ENCODE results near the gene LEP.
"Not testable (repeated sequence)": the region's sequence is repeated elsewhere in the genome, so short reads cannot be mapped to it uniquely, and the experiment has no call there.

LEP gene

DNA sequence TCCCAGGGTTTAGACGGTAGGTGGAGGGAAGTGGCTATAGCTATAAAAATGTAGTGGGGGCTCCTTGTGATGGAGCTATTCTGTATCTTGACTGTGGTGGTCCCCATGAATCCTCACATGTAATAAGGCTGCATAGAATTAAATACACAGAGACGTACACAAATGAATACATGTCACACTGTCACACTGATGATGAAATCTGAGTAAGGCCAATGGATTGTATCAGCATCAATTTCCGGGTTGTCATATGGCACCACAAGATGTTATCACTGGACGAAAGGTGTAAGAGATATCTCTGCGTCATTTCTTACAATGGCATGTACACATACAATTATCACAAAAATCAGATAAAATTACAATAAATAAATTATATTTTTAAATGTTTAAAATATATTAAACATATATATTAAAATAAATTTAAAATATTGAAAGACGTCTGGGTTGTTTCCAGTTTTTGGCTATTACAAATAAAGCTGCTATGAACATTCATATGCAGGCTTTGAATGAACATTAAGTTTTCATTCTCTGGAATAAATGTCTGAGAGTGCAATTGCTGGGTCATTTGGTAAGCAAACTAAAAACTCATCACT, 38.1 kb downstream of the LEP start:
- Mint-ChIP-seq H3K27ac (no peak overlapping the region), H3K4me3 (no peak overlapping the region), H3K4me1 (peaks cover 5% of the 10 kb centered on the region), H3K27me3 (ENCODE audit: low read depth, poor library complexity) (no peaks in the 10 kb centered on the region), H3K36me3 (ENCODE audit: low read depth) (peaks cover 27% of the 10 kb centered on the region), H3K9me3 (peaks cover 25% of the 10 kb centered on the region)
- DNase-seq = no peak
- TF ChIP-seq, protein P1, sequence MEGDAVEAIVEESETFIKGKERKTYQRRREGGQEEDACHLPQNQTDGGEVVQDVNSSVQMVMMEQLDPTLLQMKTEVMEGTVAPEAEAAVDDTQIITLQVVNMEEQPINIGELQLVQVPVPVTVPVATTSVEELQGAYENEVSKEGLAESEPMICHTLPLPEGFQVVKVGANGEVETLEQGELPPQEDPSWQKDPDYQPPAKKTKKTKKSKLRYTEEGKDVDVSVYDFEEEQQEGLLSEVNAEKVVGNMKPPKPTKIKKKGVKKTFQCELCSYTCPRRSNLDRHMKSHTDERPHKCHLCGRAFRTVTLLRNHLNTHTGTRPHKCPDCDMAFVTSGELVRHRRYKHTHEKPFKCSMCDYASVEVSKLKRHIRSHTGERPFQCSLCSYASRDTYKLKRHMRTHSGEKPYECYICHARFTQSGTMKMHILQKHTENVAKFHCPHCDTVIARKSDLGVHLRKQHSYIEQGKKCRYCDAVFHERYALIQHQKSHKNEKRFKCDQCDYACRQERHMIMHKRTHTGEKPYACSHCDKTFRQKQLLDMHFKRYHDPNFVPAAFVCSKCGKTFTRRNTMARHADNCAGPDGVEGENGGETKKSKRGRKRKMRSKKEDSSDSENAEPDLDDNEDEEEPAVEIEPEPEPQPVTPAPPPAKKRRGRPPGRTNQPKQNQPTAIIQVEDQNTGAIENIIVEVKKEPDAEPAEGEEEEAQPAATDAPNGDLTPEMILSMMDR (IDR thresholded peaks at IDR 0.05) = no peak

DNA sequence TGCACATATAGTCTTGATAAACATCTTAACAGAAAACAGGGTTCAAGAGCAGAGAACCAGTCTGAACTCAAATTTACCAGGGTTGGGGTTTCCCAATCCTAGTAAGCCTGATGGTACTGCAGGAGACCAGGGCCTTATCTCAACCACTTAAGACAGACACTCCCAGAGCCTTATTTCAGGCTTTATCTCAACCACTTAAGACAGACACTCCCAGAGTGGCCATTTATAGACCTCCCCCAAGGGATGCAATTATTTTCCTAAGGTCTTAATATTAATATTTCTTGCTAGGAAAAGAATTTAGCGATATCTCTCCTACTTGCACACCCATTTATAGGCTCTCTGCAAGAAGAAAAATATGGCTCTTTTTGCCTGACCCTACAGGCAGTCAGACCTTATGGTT, 39.4 kb downstream of the LEP start:
- H3K27ac Mint-ChIP-seq; H3K4me3 Mint-ChIP-seq; H3K27me3 Mint-ChIP-seq (ENCODE audit: low read depth, poor library complexity); DNase-seq; H3K4me1 Mint-ChIP-seq: not testable (repeated sequence)
- peaks cover 33% of the 10 kb centered on the region for H3K36me3 Mint-ChIP-seq (ENCODE audit: low read depth)
- H3K9me3 Mint-ChIP-seq = peaks cover 25% of the 10 kb centered on the region

DNA sequence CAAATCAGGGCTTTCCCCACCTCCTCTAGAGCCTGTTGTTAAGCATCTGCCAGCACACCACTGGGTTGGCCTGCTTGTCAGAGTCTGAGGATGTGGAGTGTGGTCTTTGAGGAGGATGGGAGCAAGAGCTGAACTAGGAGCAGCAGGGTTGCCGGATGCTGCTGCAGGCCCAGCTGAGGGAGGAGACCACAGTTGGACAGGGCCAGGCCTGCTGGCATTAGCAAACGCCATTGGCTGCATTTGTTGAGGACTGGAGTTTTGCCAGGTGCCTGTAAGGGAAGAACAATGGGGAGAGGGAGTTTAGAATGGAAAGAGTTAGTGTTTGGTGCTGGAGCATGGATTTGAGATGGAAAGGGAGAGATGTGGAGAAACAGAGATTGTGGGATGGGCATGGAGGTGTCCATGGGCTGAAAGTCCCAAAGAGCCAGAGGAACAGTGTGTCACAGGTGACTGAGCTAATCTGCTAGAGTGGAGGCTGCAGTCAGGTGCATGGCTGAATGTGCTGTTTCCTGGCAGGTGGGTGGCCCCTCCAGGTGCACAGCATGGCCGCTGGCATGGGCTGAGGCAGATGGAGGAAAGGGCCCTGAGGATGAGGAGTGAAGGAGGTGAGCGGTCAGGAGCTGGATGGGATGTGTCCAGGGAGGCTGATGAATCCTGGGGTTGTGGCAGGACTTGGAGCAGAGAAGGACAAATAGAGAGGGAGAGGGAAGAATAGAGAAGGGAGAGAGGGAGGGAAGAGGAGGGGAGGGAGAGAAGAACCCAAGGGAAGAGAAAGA, 40.7 kb downstream of the LEP start:
- Mint-ChIP-seq H3K9me3 (peaks cover 25% of the 10 kb centered on the region), H3K27me3 (ENCODE audit: low read depth, poor library complexity) (peaks cover 3% of the 10 kb centered on the region), H3K4me1 (no peaks in the 10 kb centered on the region), H3K4me3 (no peak overlapping the region), H3K27ac (no peak overlapping the region), H3K36me3 (ENCODE audit: low read depth) (peaks cover 34% of the 10 kb centered on the region)
- DNase-seq = no peak
- TF ChIP-seq, protein P1 (IDR thresholded peaks at IDR 0.05) = no peak

DNA sequence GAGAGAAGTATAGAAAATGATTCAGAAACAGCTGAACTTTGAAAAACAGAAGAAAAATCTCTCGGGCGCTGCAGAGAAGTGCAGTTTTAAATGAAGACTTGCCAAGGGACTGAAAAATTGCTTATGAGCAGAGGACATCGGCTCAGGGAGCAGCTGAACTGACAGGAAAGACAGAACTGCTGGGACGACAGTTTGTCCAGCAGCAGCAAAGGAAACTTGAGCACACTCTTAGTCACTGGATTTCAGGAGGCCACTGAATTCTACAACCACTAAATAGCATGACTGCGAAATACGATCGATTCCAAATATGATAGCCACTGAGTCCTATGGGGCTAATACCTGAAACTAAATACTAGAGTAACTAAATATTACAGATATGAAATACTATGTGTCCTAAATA, 43.0 kb downstream of the LEP start:
- H3K36me3 Mint-ChIP-seq (ENCODE audit: low read depth) = peaks cover 43% of the 10 kb centered on the region
- H3K27me3 Mint-ChIP-seq (ENCODE audit: low read depth, poor library complexity) = peaks cover 3% of the 10 kb centered on the region
- TF ChIP-seq, protein P1 (IDR thresholded peaks at IDR 0.05) = no peak
- no peak overlapping the region for H3K4me3 Mint-ChIP-seq
- H3K4me1 Mint-ChIP-seq = no peaks in the 10 kb centered on the region
- no peak overlapping the region for H3K27ac Mint-ChIP-seq
- no peak for DNase-seq
- peaks cover 16% of the 10 kb centered on the region for H3K9me3 Mint-ChIP-seq

DNA sequence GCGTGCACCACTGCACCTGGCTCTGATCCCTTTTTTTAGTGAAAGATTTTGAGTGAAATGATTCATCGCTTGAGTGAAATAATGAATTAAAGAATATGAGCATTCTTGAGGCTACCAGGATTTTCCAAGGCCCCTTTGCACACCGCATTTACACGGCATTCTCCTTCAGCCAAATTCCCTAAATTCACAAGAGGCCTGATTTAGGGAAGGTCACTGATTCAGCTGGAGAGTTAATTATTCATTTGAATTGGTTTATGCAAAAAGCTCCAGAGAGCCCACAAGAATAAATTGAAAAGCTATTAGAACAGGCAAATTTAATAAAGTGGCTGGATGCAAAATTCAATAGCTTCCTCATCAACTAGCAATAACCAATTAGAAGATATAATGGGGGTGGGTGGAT, 46.5 kb downstream of the LEP start:
- H3K9me3 Mint-ChIP-seq = peaks cover 27% of the 10 kb centered on the region
- no peaks in the 10 kb centered on the region for H3K4me1 Mint-ChIP-seq

DNA sequence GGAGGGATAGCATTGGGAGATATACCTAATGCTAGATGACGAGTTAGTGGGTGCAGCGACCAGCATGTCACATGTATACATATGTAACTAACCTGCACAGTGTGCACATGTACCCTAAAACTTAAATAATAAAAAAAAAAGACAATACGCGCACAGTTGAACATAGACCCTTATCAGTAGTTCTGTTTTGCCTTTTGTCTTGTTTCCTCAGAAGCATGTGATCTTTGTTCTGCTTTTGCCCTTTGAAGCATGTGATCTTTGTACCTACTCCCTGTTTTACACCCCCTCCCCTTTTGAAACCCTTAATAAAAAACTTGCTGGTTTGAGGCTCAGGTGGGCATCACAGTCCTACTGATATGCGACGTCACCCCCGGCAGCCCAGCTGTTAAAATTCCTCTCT, 56.9 kb downstream of the LEP start:
- peaks cover 15% of the 10 kb centered on the region for H3K36me3 Mint-ChIP-seq (ENCODE audit: low read depth)
- DNase-seq, H3K27ac Mint-ChIP-seq: not testable (repeated sequence)

More for the DNA sequence above, 46.5 kb downstream of the LEP start:
- no peak for DNase-seq
- no peak overlapping the region for H3K4me3 Mint-ChIP-seq
- H3K36me3 Mint-ChIP-seq (ENCODE audit: low read depth) = peaks cover 55% of the 10 kb centered on the region
- TF ChIP-seq, protein P1 (IDR thresholded peaks at IDR 0.05) = no peak
- H3K27ac Mint-ChIP-seq = no peak overlapping the region
- peaks cover 3% of the 10 kb centered on the region for H3K27me3 Mint-ChIP-seq (ENCODE audit: low read depth, poor library complexity)

More for the DNA sequence above, 56.9 kb downstream of the LEP start:
- H3K4me3 Mint-ChIP-seq; H3K9me3 Mint-ChIP-seq; H3K27me3 Mint-ChIP-seq (ENCODE audit: low read depth, poor library complexity): not testable (repeated sequence)
- H3K4me1 Mint-ChIP-seq = peaks cover 30% of the 10 kb centered on the region

All from nephron progenitor cell (in vitro differentiated cells).